8988T (cell line): ENCODE measurements around the gene GREM2.

Source experiments
- DNase-seq: peaks from one replicate; pipeline ENCODE4 v3.0.0; 2011

The GREM2 gene

GRCh38 chr1:240553351-240553750 lies 58.6 kb downstream of the GREM2 start:
- DNase-seq: no peak

- no peak for DNase-seq
Observed at GRCh38 chr1:240539769-240540414, 72.1 kb downstream of the GREM2 start.

GRCh38 chr1:240538776-240539430 lies 73.1 kb downstream of the GREM2 start:
- DNase-seq: no peak

GRCh38 chr1:240533154-240533780 lies 78.7 kb downstream of the GREM2 start:
- no peak for DNase-seq

GRCh38 chr1:240528591-240528990 lies 83.4 kb downstream of the GREM2 start:
- DNase-seq: no peak

- no peak for DNase-seq
Observed at GRCh38 chr1:240527086-240527485, 84.9 kb downstream of the GREM2 start.

GRCh38 chr1:240526312-240526711 lies 85.6 kb downstream of the GREM2 start:
- no peak for DNase-seq

GRCh38 chr1:240524356-240525069 lies 87.4 kb downstream of the GREM2 start:
- no peak for DNase-seq

GRCh38 chr1:240522122-240522822 lies 89.7 kb downstream of the GREM2 start:
- DNase-seq: no peak

- DNase-seq: no peak
Observed at GRCh38 chr1:240517891-240518290, 94.1 kb downstream of the GREM2 start.

- no peak for DNase-seq
Observed at GRCh38 chr1:240516069-240516468, 95.9 kb downstream of the GREM2 start.

GRCh38 chr1:240515505-240515904 lies 96.5 kb downstream of the GREM2 start:
- DNase-seq: no peak

- no peak for DNase-seq
Observed at GRCh38 chr1:240511789-240512188, 100.2 kb downstream of the GREM2 start.

GRCh38 chr1:240508950-240509349 lies 103.0 kb downstream of the GREM2 start:
- DNase-seq: no peak

GRCh38 chr1:240508201-240508600 lies 103.8 kb downstream of the GREM2 start:
- no peak for DNase-seq

- DNase-seq: no peak
Observed at GRCh38 chr1:240506176-240506575, 105.8 kb downstream of the GREM2 start.

- no peak for DNase-seq
Observed at GRCh38 chr1:240503558-240503957, 108.4 kb downstream of the GREM2 start.

- no peak for DNase-seq
Observed at GRCh38 chr1:240503036-240503435, 108.9 kb downstream of the GREM2 start.

- DNase-seq: no peak
Observed at GRCh38 chr1:240501115-240501514, 110.8 kb downstream of the GREM2 start.

- no peak for DNase-seq
Observed at GRCh38 chr1:240500647-240501046, 111.3 kb downstream of the GREM2 start.

- no peak for DNase-seq
Observed at GRCh38 chr1:240499012-240499411, 112.9 kb downstream of the GREM2 start.

- DNase-seq: no peak
Observed at GRCh38 chr1:240498335-240498734, 113.6 kb downstream of the GREM2 start.

GRCh38 chr1:240497908-240498307 lies 114.0 kb downstream of the GREM2 start:
- no peak for DNase-seq
